22Rv1 (cell line): Measurements from ENCODE around the gene BUB3.

Source experiments
- H3K27ac ChIP-seq: fragments of 450-650 bp; 2 replicates; pipeline ENCODE4 v1.5.1; 2017
- CTCF ChIP-seq: fragments of 450-650 bp; IDR thresholded peaks from 2 replicates; pipeline ENCODE4 v1.5.1; 2017; ENCODE audit warnings: mild to moderate bottlenecking
- ZFX ChIP-seq: fragments of 450-650 bp; IDR thresholded peaks from 2 replicates; pipeline ENCODE4 v1.6.1; 2017; ENCODE audit warnings: antibody characterized with exemption, borderline replicate concordance

Gene BUB3

GRCh38 chr10:123136806-123137642 is 17.2 kb upstream of the BUB3 start:
- no peak overlapping the region for H3K27ac ChIP-seq
- TF ChIP-seq CTCF: no peak
- TF ChIP-seq ZFX: no peak

- no peak overlapping the region for H3K27ac ChIP-seq
- no peak for TF ChIP-seq CTCF
These were observed 15.1 kb upstream of the BUB3 start for GRCh38 chr10:123139165-123139520.

- no peak for TF ChIP-seq ZFX
- no peak overlapping the region for H3K27ac ChIP-seq
These were observed 14.6 kb upstream of the BUB3 start for GRCh38 chr10:123139521-123140163.

GRCh38 chr10:123140164-123140982 is 13.8 kb upstream of the BUB3 start:
- TF ChIP-seq CTCF: peak; percentile 8; the same call in 1 of the 2 replicates
- TF ChIP-seq ZFX: no peak
- H3K27ac ChIP-seq: no peak overlapping the region

- TF ChIP-seq ZFX (no peak), CTCF (no peak)
- H3K27ac ChIP-seq: no peak overlapping the region
These were observed 13.2 kb upstream of the BUB3 start for GRCh38 chr10:123140983-123141390.

- H3K27ac ChIP-seq: no peak overlapping the region
- TF ChIP-seq CTCF (no peak), ZFX (no peak)
These were observed 12.2 kb upstream of the BUB3 start for GRCh38 chr10:123141791-123142700.

GRCh38 chr10:123142701-123143161 is 11.5 kb upstream of the BUB3 start:
- no peak overlapping the region for H3K27ac ChIP-seq
- TF ChIP-seq ZFX: no peak
- TF ChIP-seq CTCF: no peak
